Measurements from ENCODE around the gene LAMA3. TPM values are rescaled to one million over a fixed set of nuclear protein-coding genes. Genes with fewer than 3 reads are reported as not detected.

The LAMA3 gene
- total RNA-seq, 2 donors from 2014 or later = 30.1 to 34.2 TPM

DNA sequence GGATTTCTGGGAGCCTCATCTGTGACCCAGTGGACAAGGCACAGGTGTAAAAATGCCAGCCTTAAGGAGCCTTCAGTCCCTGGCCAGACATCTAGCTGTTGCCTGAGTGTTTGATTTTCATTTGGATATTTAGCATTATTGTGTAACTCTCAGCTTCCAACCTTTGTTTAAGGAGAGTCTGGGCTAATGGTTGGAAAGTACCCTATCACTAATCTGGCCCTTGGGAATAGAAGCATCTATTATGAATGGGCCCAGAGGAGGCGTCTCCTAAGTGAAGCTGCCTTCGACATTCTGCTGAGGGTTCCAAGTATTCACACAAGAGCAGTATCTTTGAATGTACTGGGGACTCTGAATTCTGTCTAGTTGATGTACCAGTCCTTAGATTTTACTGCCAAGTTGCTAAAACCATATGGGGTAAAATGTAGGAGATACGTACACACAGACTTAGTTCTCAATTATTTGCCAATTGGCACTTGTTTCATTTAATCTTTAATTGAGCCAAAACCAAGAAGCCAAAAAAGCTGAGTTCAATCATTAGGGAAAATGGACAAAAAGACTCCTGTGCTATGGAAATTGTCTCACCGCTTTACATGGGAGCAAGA, 19.3 kb upstream of the LAMA3 start:
- ATAC-seq (ENCODE audit: insufficient number of reproducible peaks, low FRiP score, low read depth) = no peak
- no peaks in the 10 kb centered on the region for H3K27me3 ChIP-seq (replicated peaks; ENCODE audit: insufficient read depth)
- TF ChIP-seq, protein P1, sequence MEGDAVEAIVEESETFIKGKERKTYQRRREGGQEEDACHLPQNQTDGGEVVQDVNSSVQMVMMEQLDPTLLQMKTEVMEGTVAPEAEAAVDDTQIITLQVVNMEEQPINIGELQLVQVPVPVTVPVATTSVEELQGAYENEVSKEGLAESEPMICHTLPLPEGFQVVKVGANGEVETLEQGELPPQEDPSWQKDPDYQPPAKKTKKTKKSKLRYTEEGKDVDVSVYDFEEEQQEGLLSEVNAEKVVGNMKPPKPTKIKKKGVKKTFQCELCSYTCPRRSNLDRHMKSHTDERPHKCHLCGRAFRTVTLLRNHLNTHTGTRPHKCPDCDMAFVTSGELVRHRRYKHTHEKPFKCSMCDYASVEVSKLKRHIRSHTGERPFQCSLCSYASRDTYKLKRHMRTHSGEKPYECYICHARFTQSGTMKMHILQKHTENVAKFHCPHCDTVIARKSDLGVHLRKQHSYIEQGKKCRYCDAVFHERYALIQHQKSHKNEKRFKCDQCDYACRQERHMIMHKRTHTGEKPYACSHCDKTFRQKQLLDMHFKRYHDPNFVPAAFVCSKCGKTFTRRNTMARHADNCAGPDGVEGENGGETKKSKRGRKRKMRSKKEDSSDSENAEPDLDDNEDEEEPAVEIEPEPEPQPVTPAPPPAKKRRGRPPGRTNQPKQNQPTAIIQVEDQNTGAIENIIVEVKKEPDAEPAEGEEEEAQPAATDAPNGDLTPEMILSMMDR (IDR thresholded peaks at IDR 0.05) = no peak

GRCh38 chr18:23671564-23671963, 17.7 kb upstream of the LAMA3 start:
- Histone ChIP-seq H3K4me1 (ENCODE audit: control insufficient read depth in 1 of 2, low read depth in 2 of 2) (peaks cover 3 to 14% of the 10 kb centered on the region in 2 donors), H3K27ac (no peak overlapping the region), H3K27me3 (replicated peaks; ENCODE audit: insufficient read depth) (no peaks in the 10 kb centered on the region), H3K4me3 (no peak overlapping the region), H3K9me3 (no peaks in the 10 kb centered on the region), H3K36me3 (no peaks in the 10 kb centered on the region)
- DNase-seq (ENCODE audit: low spot score) (no peak), ATAC-seq (ENCODE audit: insufficient number of reproducible peaks, low FRiP score, low read depth) (no peak)
- TF ChIP-seq, protein P1 (IDR thresholded peaks at IDR 0.05) = no peak

More for the DNA sequence above, 19.3 kb upstream of the LAMA3 start:
- DNase-seq (ENCODE audit: low spot score) = no peak
- Histone ChIP-seq H3K4me1 (ENCODE audit: control insufficient read depth in 1 of 2, low read depth in 2 of 2) (peaks cover 2 to 5% of the 10 kb centered on the region in 2 donors), H3K9me3 (no peaks in the 10 kb centered on the region), H3K36me3 (no peaks in the 10 kb centered on the region), H3K4me3 (no peak overlapping the region), H3K27ac (no peak overlapping the region)

DNA sequence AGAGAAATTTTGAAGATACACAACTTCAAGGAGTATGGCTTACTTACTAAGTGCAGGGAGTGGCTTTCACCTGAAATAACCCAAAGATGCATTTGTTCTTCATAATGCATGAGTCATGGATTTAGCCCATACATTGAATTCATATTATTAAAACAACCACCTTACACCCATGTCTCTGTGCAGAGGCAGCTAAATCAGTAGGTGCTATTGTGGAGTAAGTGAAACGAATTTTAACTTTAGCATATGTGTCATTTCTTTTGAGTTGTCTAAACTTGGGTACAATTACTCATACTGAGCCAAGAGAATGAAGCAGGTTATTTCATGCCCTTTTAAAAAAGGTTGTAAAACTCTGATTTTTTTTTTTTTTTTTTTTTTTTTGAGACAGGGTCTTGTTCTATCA, 15.5 kb upstream of the LAMA3 start:
- Histone ChIP-seq H3K36me3 (no peaks in the 10 kb centered on the region), H3K4me1 (ENCODE audit: control insufficient read depth in 1 of 2, low read depth in 2 of 2) (peaks cover 3 to 14% of the 10 kb centered on the region in 2 donors), H3K9me3 (no peaks in the 10 kb centered on the region), H3K27ac (no peak overlapping the region), H3K4me3 (no peak overlapping the region), H3K27me3 (replicated peaks; ENCODE audit: insufficient read depth) (no peaks in the 10 kb centered on the region)
- DNase-seq (ENCODE audit: low spot score) = no peak
- ATAC-seq (ENCODE audit: insufficient number of reproducible peaks, low FRiP score, low read depth) = no peak
- TF ChIP-seq, protein P1 (IDR thresholded peaks at IDR 0.05) = no peak

DNA sequence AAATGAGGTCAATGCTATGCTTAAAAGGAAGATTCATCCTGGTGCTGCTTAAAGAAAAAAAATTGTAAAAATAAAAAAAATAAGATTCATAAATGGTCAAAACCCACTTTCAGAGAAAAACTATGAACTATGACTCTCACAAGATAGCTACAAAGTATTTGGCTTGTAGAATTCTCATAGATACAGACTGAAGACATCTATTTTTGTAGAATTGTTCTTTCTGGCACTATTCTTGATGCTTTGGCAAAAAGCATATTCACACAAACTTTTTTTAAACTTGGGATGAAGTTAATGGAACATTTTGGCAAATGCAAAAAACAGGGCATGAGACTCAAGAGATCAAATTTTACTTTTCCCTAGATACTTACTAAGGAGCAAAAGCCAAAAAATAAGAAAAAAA, 14.0 kb upstream of the LAMA3 start:
- H3K4me3 ChIP-seq = no peak overlapping the region
- TF ChIP-seq, protein P1 (IDR thresholded peaks at IDR 0.05) = no peak
- no peak for DNase-seq (ENCODE audit: low spot score)
- peaks cover 3 to 14% of the 10 kb centered on the region in 2 donors for H3K4me1 ChIP-seq (ENCODE audit: control insufficient read depth in 1 of 2, low read depth in 2 of 2)
- no peak for ATAC-seq (ENCODE audit: insufficient number of reproducible peaks, low FRiP score, low read depth)
- H3K27ac ChIP-seq = no peak overlapping the region
- no peaks in the 10 kb centered on the region for H3K27me3 ChIP-seq (replicated peaks; ENCODE audit: insufficient read depth)
- no peaks in the 10 kb centered on the region for H3K36me3 ChIP-seq
- H3K9me3 ChIP-seq = no peaks in the 10 kb centered on the region

DNA sequence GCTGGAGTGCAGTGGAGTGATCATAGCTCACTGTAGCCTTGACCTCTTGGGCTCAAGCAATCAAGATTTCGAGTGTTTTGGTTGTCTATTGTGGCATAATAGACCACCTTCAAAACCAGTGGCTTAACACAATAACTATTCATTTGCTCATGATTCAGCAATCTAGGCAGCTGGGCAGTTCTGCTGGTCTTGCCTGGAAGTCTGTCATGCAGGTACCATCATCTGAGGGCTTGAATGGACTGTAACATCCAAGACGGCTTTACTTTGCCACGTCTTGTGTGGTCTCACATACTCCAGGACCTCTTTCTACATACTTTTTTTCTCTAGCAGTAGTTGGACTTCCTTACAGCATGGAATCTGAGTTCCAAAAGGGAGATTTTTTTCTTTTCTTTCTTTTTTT, 13.4 kb upstream of the LAMA3 start:
- peaks cover 3 to 14% of the 10 kb centered on the region in 2 donors for H3K4me1 ChIP-seq (ENCODE audit: control insufficient read depth in 1 of 2, low read depth in 2 of 2)
- H3K4me3 ChIP-seq = no peak overlapping the region
- H3K27ac ChIP-seq = no peak overlapping the region
- DNase-seq (ENCODE audit: low spot score) (no peak), ATAC-seq (ENCODE audit: insufficient number of reproducible peaks, low FRiP score, low read depth) (no peak)
- H3K27me3 ChIP-seq (replicated peaks; ENCODE audit: insufficient read depth) = no peaks in the 10 kb centered on the region
- no peaks in the 10 kb centered on the region for H3K9me3 ChIP-seq
- TF ChIP-seq, protein P1 (IDR thresholded peaks at IDR 0.05) = no peak
- H3K36me3 ChIP-seq = no peaks in the 10 kb centered on the region
